GM20431 (cell line): ENCODE measurements around the gene PDXP.

Experiments used
- in situ Hi-C: fragments of 300-500 bp; cut with MseI, MboI; formaldehyde crosslinking; loops from one replicate; pipeline ENCODE4 v1.15.0; 2020; ENCODE audit warnings: low sequenced_read_pairs; ENCODE audit not compliant: unreplicated experiment

Gene PDXP

GRCh38 chr22:37627545-37627944 is 31.0 kb upstream of the PDXP start:
- in situ Hi-C loops = no loop called here

- in situ Hi-C loops = no loop called here
Measured at GRCh38 chr22:37628830-37629229, 29.7 kb upstream of the PDXP start.

- in situ Hi-C loops = no loop called here
Measured at GRCh38 chr22:37629928-37630327, 28.6 kb upstream of the PDXP start.

GRCh38 chr22:37630839-37631435 is 27.6 kb upstream of the PDXP start:
- in situ Hi-C loops = no loop called here

GRCh38 chr22:37631448-37632173 is 26.9 kb upstream of the PDXP start:
- in situ Hi-C loops = no loop called here

- in situ Hi-C loops = no loop called here
Measured at GRCh38 chr22:37632174-37633088, 26.1 kb upstream of the PDXP start.

- in situ Hi-C loops = no loop called here
Measured at GRCh38 chr22:37633089-37633624, 25.4 kb upstream of the PDXP start.

- in situ Hi-C loops = no loop called here
Measured at GRCh38 chr22:37633625-37634416, 24.7 kb upstream of the PDXP start.

- in situ Hi-C loops = no loop called here
Measured at GRCh38 chr22:37634417-37634924, 24.1 kb upstream of the PDXP start.

- in situ Hi-C loops = no loop called here
Measured at GRCh38 chr22:37635157-37635556, 23.4 kb upstream of the PDXP start.

- in situ Hi-C loops = no loop called here
Measured at GRCh38 chr22:37636186-37636948, 22.2 kb upstream of the PDXP start.

- in situ Hi-C loops = no loop called here
Measured at GRCh38 chr22:37636949-37637273, 21.6 kb upstream of the PDXP start.

GRCh38 chr22:37638391-37639069 is 20.0 kb upstream of the PDXP start:
- in situ Hi-C loops = no loop called here

GRCh38 chr22:37639070-37639760 is 19.3 kb upstream of the PDXP start, which contains the start of gene SH3BP1:
SH3BP1 (plus strand) TSS chr22:37639669; CDS start chr22:37639788, 119 bp downstream.
- in situ Hi-C loops = no loop called here

GRCh38 chr22:37639771-37640590 is 18.5 kb upstream of the PDXP start:
- in situ Hi-C loops = no loop called here

GRCh38 chr22:37640591-37641560 is 17.6 kb upstream of the PDXP start:
- in situ Hi-C loops = no loop called here
